GM23338 (cell line): ENCODE measurements around the gene NIN.

ENCODE experiments used
- CTCF ChIP-seq, 2 experiments: fragments of 200-600 bp in 1 of 2; sonication (generic) in 1 of 2; conservative IDR thresholded peaks; 2 replicates each; pipeline versions ENCODE4 v1.5.1 to v1.6.1; 2016 to 2017; ENCODE audit warnings: antibody characterized with exemption in 2 of 2, low read depth in 2 of 2, mild to moderate bottlenecking in 2 of 2, moderate library complexity in 1 of 2
- ETS1 ChIP-seq: IDR thresholded peaks from 2 replicates; pipeline ENCODE4 v1.6.1; 2016; ENCODE audit warnings: antibody characterized with exemption
- EZH2 ChIP-seq: fragments of 200-600 bp; sonication (generic); IDR thresholded peaks from one replicate; pipeline ENCODE4 v1.8.0; 2017; ENCODE audit warnings: antibody characterized with exemption, mild to moderate bottlenecking, low read depth; ENCODE audit not compliant: unreplicated experiment
- EZH2phosphoT487 ChIP-seq: fragments of 200-600 bp; sonication (generic); IDR thresholded peaks from one replicate; pipeline ENCODE4 v1.8.1; 2018; ENCODE audit warnings: antibody characterized with exemption; ENCODE audit not compliant: unreplicated experiment
- JUNB ChIP-seq: IDR thresholded peaks from one replicate; pipeline ENCODE4 v1.6.1; 2016; ENCODE audit warnings: antibody characterized with exemption; ENCODE audit not compliant: unreplicated experiment
- NANOG ChIP-seq: IDR thresholded peaks from 2 replicates; pipeline ENCODE4 v1.6.1; 2016; ENCODE audit warnings: antibody characterized with exemption, borderline replicate concordance
- POLR2AphosphoS5 ChIP-seq: IDR thresholded peaks from 2 replicates; pipeline ENCODE4 v1.6.1; 2016; ENCODE audit warnings: antibody characterized with exemption, low read depth
- REST ChIP-seq: IDR thresholded peaks from one replicate; pipeline ENCODE4 v1.6.1; 2018; ENCODE audit warnings: antibody characterized with exemption; ENCODE audit not compliant: unreplicated experiment

- TF ChIP-seq CTCF (conservative IDR thresholded peaks at IDR 0.05; ENCODE audit: low read depth in 2 of 2), result peak in 1 of 2 experiments; percentile 16; a peak in 1 of 4 replicates
- TF ChIP-seq POLR2AphosphoS5, result no peak
- no peak for TF ChIP-seq EZH2
- TF ChIP-seq EZH2phosphoT487, result no peak
- no peak for TF ChIP-seq JUNB
- no peak for TF ChIP-seq REST
- TF ChIP-seq NANOG, result no peak
- TF ChIP-seq ETS1, result no peak
Measured at GRCh38 chr14:50758305-50758704, 72.7 kb downstream of the NIN start.
